ENCODE results near the gene JSRP1. TPM values are rescaled to one million over a fixed set of nuclear protein-coding genes. Genes with fewer than 3 reads are reported as not detected.

JSRP1 gene
- total RNA-seq, 2 experiments from 2014 or later, result 0.56 to 0.58 TPM

DNA sequence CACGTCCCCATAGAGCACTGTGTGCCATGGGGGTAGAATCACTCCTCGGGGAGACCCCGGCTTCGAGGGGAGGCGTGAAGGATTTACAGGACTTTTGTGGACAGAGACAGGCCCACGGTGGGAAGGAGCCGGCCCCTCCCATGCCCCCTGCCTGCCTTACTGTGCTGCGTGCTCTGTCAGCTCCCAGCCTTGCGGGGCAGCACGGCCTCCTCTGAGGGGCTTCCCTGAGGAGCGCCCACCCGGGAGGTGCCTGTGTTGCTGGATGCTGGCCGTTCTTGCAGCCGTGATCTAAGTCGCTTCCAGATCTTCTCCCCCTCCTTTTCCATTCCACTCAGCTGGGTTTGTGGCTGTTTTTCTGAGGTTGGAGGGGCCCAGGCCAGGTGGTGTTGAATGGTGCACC, 49.2 kb downstream of the JSRP1 start:
- H3K9me3 ChIP-seq (ENCODE audit: control insufficient read depth in 1 of 2, insufficient read depth in 1 of 2, low read length in 2 of 2), result no peaks in the 10 kb centered on the region
- H3K4me1 ChIP-seq (ENCODE audit: insufficient read depth, low read length), result no peaks in the 10 kb centered on the region
- Mint-ChIP-seq H3K4me3 (no peak overlapping the region), H3K9me3 (no peaks in the 10 kb centered on the region), H3K36me3 (ENCODE audit: low read depth) (peaks cover 34% of the 10 kb centered on the region), H3K27ac (no peak overlapping the region), H3K27me3 (no peaks in the 10 kb centered on the region), H3K4me1 (ENCODE audit: low read depth) (no peaks in the 10 kb centered on the region)
- H3K27me3 ChIP-seq (ENCODE audit: control insufficient read depth in 1 of 2, insufficient read depth in 2 of 2, low read length in 2 of 2), result no peaks in the 10 kb centered on the region
- ChIA-PET CTCF (no interaction called here), POLR2A (no interaction called here)
- no peak for TF ChIP-seq CTCF (IDR thresholded peaks at IDR 0.05)
- H3K36me3 ChIP-seq (ENCODE audit: insufficient read depth, low read length), result peaks cover 47% of the 10 kb centered on the region
- no peak for ATAC-seq (ENCODE audit: poor library complexity)
- no peak overlapping the region for H3K27ac ChIP-seq (ENCODE audit: low read depth in 1 of 2, low read length in 2 of 2)
- no peak for DNase-seq
- intact Hi-C loops (cut with DNase I, micrococcal nuclease), result no loop called here
- H3K4me3 ChIP-seq (ENCODE audit: low read length), result no peak overlapping the region

GRCh38 chr19:2202366-2202765, 53.9 kb downstream of the JSRP1 start:
- peaks cover 21% of the 10 kb centered on the region for H3K36me3 Mint-ChIP-seq (ENCODE audit: low read depth)
- intact Hi-C loops (cut with DNase I, micrococcal nuclease), result no loop called here

More at GRCh38 chr19:2202366-2202765, 53.9 kb downstream of the JSRP1 start:
- H3K4me1 Mint-ChIP-seq (ENCODE audit: low read depth), result no peaks in the 10 kb centered on the region
- H3K9me3 Mint-ChIP-seq, result no peaks in the 10 kb centered on the region
- POLR2A ChIA-PET, result no interaction called here
- H3K4me3 Mint-ChIP-seq, result no peak overlapping the region
- no peaks in the 10 kb centered on the region for H3K27me3 ChIP-seq (ENCODE audit: control insufficient read depth in 1 of 2, insufficient read depth in 2 of 2, low read length in 2 of 2)
- H3K27ac ChIP-seq (ENCODE audit: low read depth in 1 of 2, low read length in 2 of 2), result no peak overlapping the region
- no peaks in the 10 kb centered on the region for H3K27me3 Mint-ChIP-seq
- DNase-seq, result no peak
- no peak for TF ChIP-seq CTCF (IDR thresholded peaks at IDR 0.05)
- peaks cover 31% of the 10 kb centered on the region for H3K36me3 ChIP-seq (ENCODE audit: insufficient read depth, low read length)
- no peaks in the 10 kb centered on the region for H3K9me3 ChIP-seq (ENCODE audit: control insufficient read depth in 1 of 2, insufficient read depth in 1 of 2, low read length in 2 of 2)
- H3K27ac Mint-ChIP-seq, result no peak overlapping the region
- no peaks in the 10 kb centered on the region for H3K4me1 ChIP-seq (ENCODE audit: insufficient read depth, low read length)
- H3K4me3 ChIP-seq (ENCODE audit: low read length), result no peak overlapping the region
- no peak for ATAC-seq (ENCODE audit: poor library complexity)
- CTCF ChIA-PET, result no interaction called here

Small RNA genes within 50 kb of the gene (microRNA-seq; reads per million reads assigned to microRNA genes)
- gene MIR1227 (ENCODE audit: borderline microRNAs expressed, borderline replicate concordance), result 0.61 reads per million
- gene MIR4321 (ENCODE audit: borderline microRNAs expressed, borderline replicate concordance), result not detected

Other genes starting within 250 kb of the JSRP1 start
- 10 to 100 TPM; 44.4 to 44.9 TPM for gene BTBD2, start 240.7 kb downstream of the JSRP1 start, total RNA-seq
- gene MKNK2, start 205.2 kb downstream of the JSRP1 start, total RNA-seq, result 100 to 1,000 TPM; 325 to 347 TPM
- 10 to 100 TPM; 96.4 to 97.3 TPM for gene MOB3A, start 160.1 kb downstream of the JSRP1 start, total RNA-seq
- 10 to 100 TPM; 17.4 to 17.9 TPM for gene IZUMO4, start 159.5 kb downstream of the JSRP1 start, total RNA-seq
- 10 to 100 TPM; 41.8 to 41.9 TPM for gene AP3D1, start 104.9 kb downstream of the JSRP1 start, total RNA-seq
- gene DOT1L, start 92.5 kb downstream of the JSRP1 start, total RNA-seq, result 10 to 100 TPM; 20.9 to 24.8 TPM
- 10 to 100 TPM; 21.4 to 23.2 TPM for gene PLEKHJ1, start 20.1 kb downstream of the JSRP1 start, total RNA-seq
- gene SF3A2, start 19.6 kb downstream of the JSRP1 start, total RNA-seq, result 100 to 1,000 TPM; 186 to 194 TPM
- gene AMH, start 7.1 kb downstream of the JSRP1 start, total RNA-seq, result 1 to 10 TPM; 3.3 to 3.5 TPM
- gene PEAK3, start 25.8 kb upstream of the JSRP1 start, total RNA-seq, result not detected
- gene LINGO3, start 51.7 kb upstream of the JSRP1 start, total RNA-seq, result under 1 TPM; 0.33 to 0.39 TPM
- gene LSM7, start 72.2 kb upstream of the JSRP1 start, total RNA-seq, result 10 to 100 TPM; 73.6 to 80.1 TPM
- 100 to 1,000 TPM; 106 to 111 TPM for gene SPPL2B, start 72.3 kb upstream of the JSRP1 start, total RNA-seq
- gene TMPRSS9, start 103.8 kb upstream of the JSRP1 start, total RNA-seq, result not detected
- 10 to 100 TPM; 17.3 to 22.3 TPM for gene TIMM13, start 171.2 kb upstream of the JSRP1 start, total RNA-seq
- 1 to 10 TPM; 9.7 to 10.0 TPM for gene LMNB2, start 200.5 kb upstream of the JSRP1 start, total RNA-seq
- gene GADD45B, start 219.7 kb upstream of the JSRP1 start, total RNA-seq, result 100 to 1,000 TPM; 284 to 285 TPM

Data from CD4-positive, alpha-beta T cell (primary cell).